Astrocyte of the spinal cord (primary cell): ENCODE measurements around the gene TXNDC8.

Source experiments
- DNase-seq: peaks from one replicate; pipeline ENCODE4 v3.0.0; 2011; ENCODE audit warnings: low read depth, low spot score
- H3K4me3 ChIP-seq: 2 replicates; pipeline ENCODE4 v1.5.1; 2011; ENCODE audit warnings: low read depth, mild to moderate bottlenecking, low read length, moderate library complexity
- in situ Hi-C: cut with HindIII; loops from 2 replicates; pipeline ENCODE4 v1.10.0; 2017; ENCODE audit warnings: low sequenced_read_pairs
- TF ChIP-seq, protein P1 (sequence below): IDR thresholded peaks from 2 replicates; pipeline ENCODE4 v1.5.1; 2012; ENCODE audit warnings: low read depth, mild to moderate bottlenecking, low read length, inconsistent platforms

TXNDC8 gene

DNA sequence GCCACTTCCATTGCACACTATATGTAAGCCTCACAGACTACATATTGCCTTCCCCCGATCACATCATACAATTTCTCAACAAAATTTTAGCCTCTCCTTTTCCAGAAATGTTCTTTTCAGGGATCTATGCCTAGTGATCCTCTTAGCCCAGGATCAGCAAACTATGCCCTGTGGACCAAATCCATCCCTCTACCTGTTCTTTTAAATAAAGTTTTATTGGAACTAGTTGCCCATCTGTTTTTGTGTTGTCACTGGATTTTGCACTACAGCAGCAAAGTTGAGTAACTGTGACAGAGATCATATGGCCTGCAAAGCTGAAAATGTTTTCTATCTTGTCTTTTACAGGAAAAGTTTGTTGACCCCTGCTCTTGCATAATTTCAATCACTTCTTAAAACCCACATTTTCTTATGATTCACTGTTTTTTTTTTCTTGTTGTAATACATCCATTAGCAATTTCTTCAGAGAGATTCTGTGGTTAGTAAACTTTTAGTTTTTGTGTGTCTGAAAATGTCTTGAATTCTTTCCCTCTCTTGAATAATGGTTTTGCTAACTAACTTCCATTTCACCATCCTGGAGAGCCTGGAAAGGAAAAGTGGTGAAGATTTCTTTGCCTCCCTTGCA, 7.1 kb downstream of the TXNDC8 start:
- DNase-seq: peak; percentile 3
- no peak overlapping the region for H3K4me3 ChIP-seq
- TF ChIP-seq, protein P1, sequence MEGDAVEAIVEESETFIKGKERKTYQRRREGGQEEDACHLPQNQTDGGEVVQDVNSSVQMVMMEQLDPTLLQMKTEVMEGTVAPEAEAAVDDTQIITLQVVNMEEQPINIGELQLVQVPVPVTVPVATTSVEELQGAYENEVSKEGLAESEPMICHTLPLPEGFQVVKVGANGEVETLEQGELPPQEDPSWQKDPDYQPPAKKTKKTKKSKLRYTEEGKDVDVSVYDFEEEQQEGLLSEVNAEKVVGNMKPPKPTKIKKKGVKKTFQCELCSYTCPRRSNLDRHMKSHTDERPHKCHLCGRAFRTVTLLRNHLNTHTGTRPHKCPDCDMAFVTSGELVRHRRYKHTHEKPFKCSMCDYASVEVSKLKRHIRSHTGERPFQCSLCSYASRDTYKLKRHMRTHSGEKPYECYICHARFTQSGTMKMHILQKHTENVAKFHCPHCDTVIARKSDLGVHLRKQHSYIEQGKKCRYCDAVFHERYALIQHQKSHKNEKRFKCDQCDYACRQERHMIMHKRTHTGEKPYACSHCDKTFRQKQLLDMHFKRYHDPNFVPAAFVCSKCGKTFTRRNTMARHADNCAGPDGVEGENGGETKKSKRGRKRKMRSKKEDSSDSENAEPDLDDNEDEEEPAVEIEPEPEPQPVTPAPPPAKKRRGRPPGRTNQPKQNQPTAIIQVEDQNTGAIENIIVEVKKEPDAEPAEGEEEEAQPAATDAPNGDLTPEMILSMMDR: no peak
- in situ Hi-C loops: no loop called here

- TF ChIP-seq, protein P1: no peak
- no peak for DNase-seq
- in situ Hi-C loops: no loop called here
- H3K4me3 ChIP-seq: no peak overlapping the region
Observed at GRCh38 chr9:110329639-110330230, 7.9 kb downstream of the TXNDC8 start.

DNA sequence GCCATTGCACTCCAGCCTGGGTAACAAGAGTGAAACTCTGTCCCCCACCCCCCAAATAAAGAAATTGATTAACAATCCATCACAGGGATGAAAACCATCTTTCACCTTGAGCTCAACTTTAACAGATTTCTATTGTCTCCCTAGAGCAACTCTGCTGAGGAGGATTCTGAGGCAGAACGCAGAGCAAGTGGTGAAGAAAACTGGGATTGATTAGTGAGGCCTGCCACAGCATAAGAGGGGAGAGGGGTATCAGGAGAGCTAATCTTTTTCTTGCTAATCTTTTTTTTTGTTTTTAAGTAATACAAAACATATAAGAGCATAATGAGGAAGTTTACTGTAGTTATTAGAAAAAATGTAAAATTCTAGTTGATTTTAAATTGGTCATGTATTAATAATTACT, 8.9 kb downstream of the TXNDC8 start:
- TF ChIP-seq, protein P1: no peak
- in situ Hi-C loops: no loop called here
- H3K4me3 ChIP-seq: no peak overlapping the region
- DNase-seq: no peak

DNA sequence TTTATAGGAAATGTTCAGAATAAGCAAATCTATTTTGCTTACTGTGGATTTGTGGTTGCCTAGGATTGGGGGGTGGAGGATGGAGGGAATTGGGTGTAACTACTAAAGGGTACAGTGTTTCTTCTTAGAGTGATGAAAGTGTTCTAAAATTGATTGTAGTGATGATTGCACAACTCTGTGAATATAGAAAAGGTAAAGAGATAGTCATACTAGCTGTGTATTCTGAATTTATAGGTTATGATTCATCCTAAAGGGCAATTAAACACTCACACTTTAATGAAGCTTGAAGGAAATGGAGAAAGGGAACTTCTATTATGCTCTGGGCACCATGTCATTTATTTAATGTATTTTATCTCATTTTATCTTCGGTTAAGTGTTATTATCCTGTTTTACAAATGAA, 9.9 kb downstream of the TXNDC8 start:
- in situ Hi-C loops: no loop called here
- DNase-seq: no peak
- TF ChIP-seq, protein P1: no peak
- H3K4me3 ChIP-seq: no peak overlapping the region

DNA sequence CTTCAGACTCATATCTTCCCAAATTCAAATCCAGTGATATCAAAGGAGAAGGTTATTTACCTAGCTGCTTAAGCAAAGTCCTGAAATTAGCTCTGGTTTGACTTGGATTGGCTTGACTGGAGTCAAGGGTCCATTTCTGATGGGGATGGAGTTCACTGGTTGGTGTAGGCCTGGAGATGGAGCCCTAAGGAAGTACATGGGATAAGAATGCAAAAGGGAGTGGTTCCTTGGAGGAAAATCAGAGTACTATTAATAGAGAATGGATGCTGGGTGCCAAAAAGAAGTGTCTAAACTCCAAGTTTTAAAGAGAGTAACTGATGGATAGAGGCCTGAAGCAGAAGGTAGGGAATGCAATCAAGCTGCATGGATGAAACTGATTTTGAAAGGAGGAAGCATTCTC, 13.8 kb downstream of the TXNDC8 start:
- TF ChIP-seq, protein P1: no peak
- DNase-seq: no peak
- in situ Hi-C loops: no loop called here
- H3K4me3 ChIP-seq: no peak overlapping the region

DNA sequence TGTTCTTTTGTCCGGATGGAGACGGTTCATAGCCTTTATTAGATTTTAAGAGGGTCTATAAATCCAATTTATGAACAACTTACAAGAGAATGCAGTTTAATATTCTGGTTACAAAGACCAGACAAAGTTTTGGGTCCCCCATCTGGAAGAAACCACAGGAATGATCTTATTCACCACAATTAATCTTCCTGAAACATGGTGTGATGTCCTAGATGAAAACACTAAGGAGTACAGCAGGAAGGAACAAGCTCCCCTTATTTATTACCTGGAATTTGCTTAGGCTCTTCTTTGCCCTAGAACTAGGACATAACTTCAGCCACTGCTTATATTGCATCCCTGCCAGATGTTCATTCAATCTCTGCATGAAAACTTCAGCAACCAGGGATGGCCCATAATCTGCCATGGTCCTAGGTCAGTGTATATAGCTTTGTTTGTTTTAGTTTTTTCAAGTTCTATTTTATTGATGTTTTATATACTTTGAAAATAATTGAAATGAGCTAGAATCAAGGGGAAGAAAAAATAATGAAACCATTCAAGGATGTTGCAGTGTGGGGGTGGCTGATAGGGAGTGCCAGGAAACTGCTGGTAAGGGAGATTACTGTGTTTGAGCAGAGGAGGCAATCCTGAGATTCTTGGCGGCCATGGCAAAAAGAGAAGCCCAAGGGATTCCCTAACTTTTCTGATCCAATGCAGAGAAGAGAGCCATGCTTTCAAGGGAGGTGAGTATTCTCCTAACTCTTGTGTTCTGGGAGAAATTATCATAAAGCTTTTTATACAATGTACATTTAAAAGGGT, 16.8 kb downstream of the TXNDC8 start:
- H3K4me3 ChIP-seq: no peak overlapping the region
- TF ChIP-seq, protein P1: no peak
- in situ Hi-C loops: no loop called here
- DNase-seq: peak; percentile 0
